ENCODE results near the gene KCNF1.

Gene KCNF1

DNA sequence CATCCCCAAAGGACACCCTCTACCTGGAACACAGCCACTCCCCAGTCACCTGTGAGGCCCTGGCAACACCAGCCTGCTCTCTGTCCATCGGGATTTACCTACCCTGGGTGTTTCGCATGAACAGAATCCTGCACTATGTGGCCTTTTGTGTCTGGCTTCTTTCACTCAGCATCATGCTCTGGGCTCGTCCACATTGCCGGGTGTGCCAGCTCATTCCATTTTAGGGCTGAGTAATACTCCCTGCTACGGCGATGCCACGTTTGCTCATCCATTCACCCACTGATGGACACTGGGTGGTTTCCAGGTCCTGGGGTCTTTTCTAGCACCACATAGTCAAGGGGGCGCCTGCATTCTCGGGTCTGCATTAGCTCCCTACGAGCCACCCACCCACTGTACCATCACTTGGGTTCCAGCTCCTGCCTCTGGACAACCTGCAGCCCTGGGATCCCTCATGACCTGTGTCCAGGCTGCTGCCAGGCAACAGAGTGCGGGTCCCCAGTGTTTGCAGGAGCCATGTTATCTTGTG lies 22.0 kb downstream of the KCNF1 start:
- TF ChIP-seq, protein P1, sequence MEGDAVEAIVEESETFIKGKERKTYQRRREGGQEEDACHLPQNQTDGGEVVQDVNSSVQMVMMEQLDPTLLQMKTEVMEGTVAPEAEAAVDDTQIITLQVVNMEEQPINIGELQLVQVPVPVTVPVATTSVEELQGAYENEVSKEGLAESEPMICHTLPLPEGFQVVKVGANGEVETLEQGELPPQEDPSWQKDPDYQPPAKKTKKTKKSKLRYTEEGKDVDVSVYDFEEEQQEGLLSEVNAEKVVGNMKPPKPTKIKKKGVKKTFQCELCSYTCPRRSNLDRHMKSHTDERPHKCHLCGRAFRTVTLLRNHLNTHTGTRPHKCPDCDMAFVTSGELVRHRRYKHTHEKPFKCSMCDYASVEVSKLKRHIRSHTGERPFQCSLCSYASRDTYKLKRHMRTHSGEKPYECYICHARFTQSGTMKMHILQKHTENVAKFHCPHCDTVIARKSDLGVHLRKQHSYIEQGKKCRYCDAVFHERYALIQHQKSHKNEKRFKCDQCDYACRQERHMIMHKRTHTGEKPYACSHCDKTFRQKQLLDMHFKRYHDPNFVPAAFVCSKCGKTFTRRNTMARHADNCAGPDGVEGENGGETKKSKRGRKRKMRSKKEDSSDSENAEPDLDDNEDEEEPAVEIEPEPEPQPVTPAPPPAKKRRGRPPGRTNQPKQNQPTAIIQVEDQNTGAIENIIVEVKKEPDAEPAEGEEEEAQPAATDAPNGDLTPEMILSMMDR (conservative IDR thresholded peaks at IDR 0.05; ENCODE audit: low read length) = no peak
- no peak for DNase-seq (ENCODE audit: low read depth)
- H3K4me3 ChIP-seq (ENCODE audit: low read length) = no peak overlapping the region

DNA sequence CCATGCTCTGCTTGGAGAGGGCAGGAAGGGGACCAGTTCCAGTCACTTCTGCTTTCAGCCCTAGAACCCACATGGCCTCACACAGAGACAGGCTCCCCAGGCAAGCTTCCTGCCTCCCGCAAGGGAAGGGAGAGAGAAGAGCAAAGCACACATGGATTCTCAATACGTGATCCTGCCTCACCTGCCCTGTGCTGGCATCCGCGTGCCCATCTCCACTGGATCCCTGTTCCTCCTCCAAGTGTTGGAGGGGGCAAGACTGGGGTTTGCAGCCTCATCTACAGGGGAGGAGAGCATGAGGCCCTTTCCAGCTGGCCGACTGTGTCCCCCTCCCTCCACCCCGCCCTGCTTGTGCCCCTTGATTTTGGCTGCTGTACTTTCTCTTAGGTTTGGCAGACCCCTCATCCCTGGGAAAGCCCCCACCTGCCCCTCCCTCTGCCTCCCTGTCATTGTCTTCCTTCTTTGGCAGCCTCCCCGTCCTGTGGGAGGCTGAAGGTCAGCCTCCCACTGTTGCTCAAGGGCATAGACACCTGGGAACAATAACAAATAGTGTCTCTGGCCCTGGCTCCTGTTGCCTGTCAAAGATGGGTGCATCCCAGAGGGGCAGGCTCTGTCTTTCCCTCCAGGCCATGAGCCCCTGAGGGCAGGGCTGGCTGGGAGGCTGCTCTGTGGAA lies 22.7 kb downstream of the KCNF1 start:
- TF ChIP-seq, protein P1 (conservative IDR thresholded peaks at IDR 0.05; ENCODE audit: low read length) = no peak
- no peak overlapping the region for H3K4me3 ChIP-seq (ENCODE audit: low read length)
- DNase-seq (ENCODE audit: low read depth) = no peak

DNA sequence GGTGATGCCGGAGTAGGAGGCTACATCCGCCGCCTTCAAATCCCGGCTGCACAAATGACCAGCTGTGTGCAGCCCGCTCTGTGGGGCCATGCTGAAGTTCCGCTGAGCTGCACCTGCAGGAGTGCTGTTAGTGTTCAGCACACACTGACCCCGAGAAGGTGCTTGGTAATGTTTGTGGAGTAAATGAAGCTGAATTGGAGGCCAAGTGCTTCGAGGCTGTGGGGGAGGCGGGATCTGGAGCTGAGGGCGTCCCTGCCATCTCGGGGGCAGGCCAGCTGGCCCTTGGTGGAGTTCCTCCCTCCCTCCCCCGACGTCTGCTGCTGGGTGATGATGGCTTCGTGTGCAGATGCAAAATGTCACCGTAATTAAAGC lies 23.2 kb downstream of the KCNF1 start:
- no peak overlapping the region for H3K4me3 ChIP-seq (ENCODE audit: low read length)
- TF ChIP-seq, protein P1 (conservative IDR thresholded peaks at IDR 0.05; ENCODE audit: low read length) = no peak
- no peak for DNase-seq (ENCODE audit: low read depth)

DNA sequence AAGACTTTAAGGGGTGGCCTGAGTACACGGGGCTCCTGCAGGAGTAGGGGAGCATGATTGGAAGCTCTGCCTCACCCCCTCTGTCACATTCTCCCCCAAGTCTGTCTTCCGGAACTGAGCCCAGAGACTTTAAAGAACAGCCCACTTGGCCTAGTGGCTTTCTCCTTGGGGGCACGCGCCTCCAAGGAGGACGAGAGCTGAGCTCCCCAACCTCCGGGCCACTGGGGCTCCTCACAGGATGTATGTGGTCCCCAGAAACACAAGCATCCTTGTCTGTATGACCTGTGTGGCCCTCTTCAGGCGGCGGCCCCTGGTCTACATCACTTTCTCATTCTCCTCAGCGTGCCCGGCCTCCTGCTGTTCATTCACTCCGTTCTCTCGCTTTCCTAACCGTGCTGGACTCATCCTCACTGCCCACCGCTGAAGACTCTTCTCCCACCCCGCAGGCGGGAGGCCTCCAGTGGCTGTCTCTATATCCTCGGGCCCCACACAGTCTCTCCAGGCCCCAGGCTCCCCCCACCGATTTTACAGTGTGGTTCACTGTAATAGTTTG lies 23.7 kb downstream of the KCNF1 start:
- DNase-seq (ENCODE audit: low read depth) = no peak
- no peak overlapping the region for H3K4me3 ChIP-seq (ENCODE audit: low read length)
- TF ChIP-seq, protein P1 (conservative IDR thresholded peaks at IDR 0.05; ENCODE audit: low read length) = no peak

DNA sequence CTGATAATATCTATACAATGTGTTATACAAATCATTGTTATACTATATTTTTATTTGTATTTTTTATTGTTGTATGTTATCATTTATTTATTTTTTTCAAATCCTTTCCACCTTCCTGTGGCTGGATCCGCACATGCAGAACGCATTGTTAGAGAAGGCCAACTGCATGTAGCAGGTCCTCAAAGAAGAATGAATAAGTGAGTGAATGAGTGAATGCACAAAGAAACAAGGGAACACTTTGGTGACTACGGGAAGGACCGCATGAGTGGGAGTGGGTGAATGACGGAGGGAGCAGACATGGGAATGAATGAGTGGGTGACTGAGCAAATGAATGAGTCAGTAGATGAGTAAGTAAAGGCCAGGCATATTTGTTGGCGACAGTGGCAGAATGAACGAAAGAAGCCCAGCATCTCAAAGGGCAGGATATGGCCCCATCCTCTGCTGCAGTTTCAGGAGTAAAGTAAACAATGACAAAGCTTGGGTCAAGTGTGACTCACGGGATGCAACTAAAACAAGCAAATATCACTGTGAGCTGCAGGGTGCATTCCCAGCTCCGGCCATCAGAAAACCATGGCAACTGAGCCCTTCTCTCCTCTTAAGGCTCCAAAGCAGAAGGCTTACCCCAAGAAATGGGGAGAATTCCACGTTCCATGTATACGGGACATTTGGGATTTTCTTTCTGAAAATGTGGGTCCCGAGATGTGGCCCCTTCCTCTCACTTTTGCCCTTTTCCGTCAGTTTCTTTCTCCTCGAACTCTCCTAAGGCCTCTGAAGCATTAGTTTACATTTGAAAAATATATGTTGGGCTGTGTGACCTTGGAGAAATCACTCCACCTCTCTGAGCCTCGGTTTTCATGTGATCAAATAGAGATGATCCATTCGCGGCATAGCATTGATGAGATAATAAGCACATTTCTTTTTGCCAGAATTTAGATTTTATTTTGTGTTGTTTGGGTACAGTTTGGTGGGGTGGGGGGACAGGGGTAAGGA lies 24.5 kb downstream of the KCNF1 start:
- peak; percentile 93 for DNase-seq (ENCODE audit: low read depth)

DNA sequence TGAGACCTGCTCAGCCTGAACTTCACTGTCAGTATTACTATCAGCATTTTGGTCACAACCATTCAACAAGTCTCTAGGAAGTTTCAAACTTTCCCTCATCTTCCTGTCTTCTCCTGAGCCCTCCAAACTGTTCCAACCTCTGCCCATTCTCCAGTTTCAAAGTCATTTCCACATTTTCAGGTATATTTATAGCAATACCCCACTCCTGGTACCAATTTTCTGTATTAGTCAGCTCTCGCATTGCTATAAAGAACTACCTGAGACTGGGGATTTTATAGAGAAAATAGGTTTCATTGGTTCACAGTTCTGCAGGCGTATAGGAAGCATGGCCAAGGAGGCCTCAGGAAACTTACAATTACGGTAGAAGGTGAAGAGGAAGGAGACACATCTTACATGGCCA lies 27.3 kb downstream of the KCNF1 start:
- TF ChIP-seq, protein P1 (conservative IDR thresholded peaks at IDR 0.05; ENCODE audit: low read length) = no peak
- DNase-seq (ENCODE audit: low read depth) = no peak
- H3K4me3 ChIP-seq (ENCODE audit: low read length) = no peak overlapping the region

More for the DNA sequence above, 24.5 kb downstream of the KCNF1 start:
- H3K4me3 ChIP-seq (ENCODE audit: low read length) = no peak overlapping the region
- TF ChIP-seq, protein P1 (conservative IDR thresholded peaks at IDR 0.05; ENCODE audit: low read length) = peak; percentile 22

Measured in AG10803 (cell line).